Kidney (tissue), 14 donors: ENCODE results near the gene ISG20L2. TPM values are rescaled to one million over a fixed set of nuclear protein-coding genes. Genes with fewer than 3 reads are reported as not detected.

ENCODE experiments used
- DNase-seq, 5 donors: peaks; one replicate each; pipeline ENCODE4 v3.0.0-alpha.2; 2013 to 2020
- FAIRE-seq: peaks from 2 replicates; lab custom pipeline; 2012; peaks lifted over from hg19 to GRCh38; lab: Jason Lieb, UNC
- H3K27ac ChIP-seq, 2 donors: one replicate each; pipeline ENCODE4 v1.7.0; 2013; ENCODE audit warnings: low read depth in 2 of 2, low read length in 2 of 2, inconsistent platforms in 1 of 2
- H3K27me3 ChIP-seq: one replicate; pipeline ENCODE4 v1.7.1; 2013; ENCODE audit warnings: low read length, inconsistent platforms; ENCODE audit not compliant: control insufficient read depth, insufficient read depth
- H3K36me3 ChIP-seq, 3 donors: one replicate each; pipeline versions ENCODE4 v1.7.0 to v1.7.1; 2013; ENCODE audit warnings: low read length in 3 of 3, control low read depth in 1 of 3, inconsistent platforms in 1 of 3; ENCODE audit not compliant: insufficient read depth in 3 of 3, control insufficient read depth in 2 of 3
- H3K4me1 ChIP-seq, 3 donors: one replicate each; pipeline versions ENCODE4 v1.7.0 to v1.7.1; 2013; ENCODE audit warnings: low read length in 3 of 3, inconsistent platforms in 1 of 3, low read depth in 1 of 3; ENCODE audit not compliant: control insufficient read depth in 2 of 3, insufficient read depth in 2 of 3
- H3K4me3 ChIP-seq, 3 donors: one replicate each; pipeline versions ENCODE4 v1.7.0 to v1.8.1; 2013; ENCODE audit warnings: low read length in 3 of 3, control low read depth in 1 of 3, inconsistent platforms in 1 of 3
- H3K9ac ChIP-seq, 3 donors: one replicate each; pipeline versions ENCODE4 v1.7.0 to v1.7.1; 2013; ENCODE audit warnings: low read length in 3 of 3, control low read depth in 1 of 3, inconsistent platforms in 1 of 3
- H3K9me3 ChIP-seq, 3 donors: one replicate each; pipeline versions ENCODE4 v1.7.0 to v1.7.1; 2013; ENCODE audit warnings: low read length in 3 of 3, control low read depth in 1 of 3, inconsistent platforms in 1 of 3; ENCODE audit not compliant: control insufficient read depth in 2 of 3, insufficient read depth in 1 of 3
- CTCF ChIP-seq: IDR thresholded peaks from 3 replicates; pipeline ENCODE4 v1.5.1; 2012; ENCODE audit warnings: mild to moderate bottlenecking, moderate library complexity, borderline replicate concordance; ENCODE audit not compliant: insufficient read depth; ENCODE audit errors: extremely low read depth
- intact Hi-C: fragments of 100-400 bp; cut with DNase I; formaldehyde crosslinking; loops from one replicate; pipeline ENCODE4 v1.11.1; 2022
- polyA plus RNA-seq: library from polyadenylated mRNA; stranded (reverse); fragments of 350-450 nt; fragmentation: Illumina TruSeq; extraction: RNeasy Lipid Tissue Mini Kit (QIAGEN cat#74804); gene quantifications from one replicate; pipeline ENCODE4 v1.2.3, GENCODE V29; 2014; ENCODE audit warnings: low read depth, low replicate concordance; ENCODE audit not compliant: insufficient read depth
- total RNA-seq: library from RNA; stranded (reverse); fragmentation: NEBNext Ultra II Directional; extraction: Animal tissue kit (Norgen Biotek cat#: 25700); gene quantifications from one replicate; pipeline ENCODE4 v1.2.1, GENCODE V29; 2021
- donor health status: control.
- donor health status: control.
- donor health status: control.
- donor health status: control.
- donor health status: control.
- donor health status: DM: yes; HTN: yes; CAD: no.
- donor health status: Normal renal cell carcinoma (clear cell type).

ISG20L2 gene
- total and polyA plus RNA-seq, 2 donors from 2014 or later, result 13.3 to 23.3 TPM

DNA sequence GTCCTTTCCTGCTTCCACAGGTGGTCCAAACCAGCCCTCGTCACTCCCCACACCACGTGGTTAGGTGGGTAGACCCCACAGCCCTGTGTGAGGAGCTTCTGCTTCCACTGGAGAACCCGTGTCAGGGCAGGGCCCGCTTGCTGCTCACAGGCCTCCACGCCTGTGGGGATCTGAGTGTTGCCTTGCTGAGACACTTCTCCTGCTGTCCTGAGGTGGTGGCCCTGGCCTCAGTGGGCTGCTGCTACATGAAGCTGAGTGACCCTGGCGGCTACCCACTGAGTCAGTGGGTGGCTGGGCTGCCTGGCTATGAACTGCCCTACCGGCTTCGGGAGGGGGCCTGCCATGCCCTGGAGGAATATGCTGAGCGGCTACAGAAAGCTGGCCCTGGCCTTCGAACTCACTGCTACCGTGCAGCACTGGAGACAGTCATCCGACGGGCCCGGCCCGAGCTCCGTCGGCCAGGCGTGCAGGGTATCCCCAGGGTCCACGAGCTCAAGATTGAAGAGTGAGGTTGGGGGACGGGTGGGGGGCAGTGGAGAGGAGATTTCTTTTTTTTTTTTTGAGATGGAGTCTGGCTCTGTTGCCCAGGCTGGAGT, 5.5 kb upstream of the ISG20L2 start:
- TF ChIP-seq CTCF, result no peak
- Histone ChIP-seq H3K4me3 (no peak overlapping the region), H3K9me3 (no peaks in the 10 kb centered on the region), H3K36me3 (peaks cover 0 to 8% (median 5%) of the 10 kb centered on the region in 3 donors), H3K4me1 (peaks cover 0 to 4% (median 2%) of the 10 kb centered on the region in 3 donors), H3K27ac (no peak overlapping the region), H3K9ac (no peak overlapping the region), H3K27me3 (no peaks in the 10 kb centered on the region)
- intact Hi-C loops, result no loop called here
- FAIRE-seq (no peak), DNase-seq (no peak)

DNA sequence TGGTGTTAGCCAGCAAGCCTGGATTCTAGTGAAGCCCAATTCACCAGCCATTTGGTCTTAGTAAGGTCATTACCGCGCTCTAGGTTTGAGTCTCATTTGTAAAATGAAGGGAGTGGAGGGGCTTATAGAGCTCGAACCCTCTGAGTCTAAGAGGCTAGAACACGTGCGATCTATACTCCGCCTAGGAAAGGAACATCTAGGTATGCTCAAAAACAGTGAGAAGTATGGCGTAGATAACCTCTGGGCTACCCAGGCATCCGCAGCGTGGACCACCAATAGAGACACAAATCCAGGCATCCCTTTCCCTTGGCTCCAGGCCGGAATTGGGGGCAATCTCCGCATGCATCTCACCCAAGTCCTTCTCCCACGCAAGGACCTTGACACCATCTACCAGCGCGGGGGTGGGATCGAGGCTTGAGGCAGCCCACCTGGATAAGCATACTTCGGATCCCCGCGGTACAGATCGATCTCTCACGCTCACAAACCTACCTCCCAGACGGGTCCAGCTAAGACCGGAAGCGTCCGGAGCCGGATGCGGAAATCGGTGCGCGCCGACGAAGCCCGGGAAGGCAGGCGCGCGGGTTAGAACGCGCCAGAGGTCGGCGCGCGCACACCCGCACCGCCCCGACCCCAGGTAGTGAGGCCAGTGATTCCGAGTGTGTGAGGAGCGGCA, 504 bp downstream of the ISG20L2 start, which contains the start of gene METTL25B:
Gene METTL25B, plus strand, starts transcription at position 544 of the 673 bp plus-strand sequence. CDS start 636 bp downstream, outside the sequence.
- Histone ChIP-seq H3K27ac (peak within 1 kb of the TSS; percentile 93 to 94), H3K9me3 (no peaks in the 10 kb centered on the region), H3K36me3 (peaks cover 0 to 18% (median 7%) of the 10 kb centered on the region in 3 donors), H3K4me1 (peaks cover 9 to 29% (median 22%) of the 10 kb centered on the region in 3 donors), H3K27me3 (no peaks in the 10 kb centered on the region), H3K9ac (peak within 1 kb of the TSS; percentile 92 to 98 (median 97)), H3K4me3 (peak within 1 kb of the TSS; percentile 90 to 100 (median 96))
- intact Hi-C loops, result no loop called here
- FAIRE-seq, result no peak
- TF ChIP-seq CTCF, result no peak
- peak in 4 of 5 donors; percentile 83 to 94 (median 90) for DNase-seq

GRCh38 chr1:156727492-156727891, 1.1 kb downstream of the ISG20L2 start:
- FAIRE-seq, result no peak
- peaks cover 0 to 22% (median 11%) of the 10 kb centered on the region in 3 donors for H3K36me3 ChIP-seq
- intact Hi-C loops, result no loop called here
- H3K27me3 ChIP-seq, result no peaks in the 10 kb centered on the region
- TF ChIP-seq CTCF, result no peak
- H3K9me3 ChIP-seq, result no peaks in the 10 kb centered on the region
- peaks cover 9 to 29% (median 22%) of the 10 kb centered on the region in 3 donors for H3K4me1 ChIP-seq
- H3K27ac ChIP-seq, result no peak overlapping the region
- DNase-seq, result no peak
- H3K9ac ChIP-seq, result peak overlapping the region; percentile 90 to 97 (median 92)
- peak overlapping the region; percentile 90 to 100 (median 96) for H3K4me3 ChIP-seq
